Activated T-cell treated with anti-CD3 and anti-CD28 coated beads for 24 hours (primary cell): ENCODE data around the gene DRD1.
A peak's percentile ranks its signal among the peaks of the same experiment; 100 is the strongest.
"Not testable (repeated sequence)": the region's sequence is repeated elsewhere in the genome, so short reads cannot be mapped to it uniquely, and the experiment has no call there.

ENCODE experiments used
- DNase-seq: peaks from one replicate; pipeline ENCODE4 v3.0.0-alpha.2; 2020; ENCODE audit warnings: low read depth

The DRD1 gene

GRCh38 chr5:175467983-175468690 is 24.2 kb upstream of the DRD1 start:
- DNase-seq: no peak

DNA sequence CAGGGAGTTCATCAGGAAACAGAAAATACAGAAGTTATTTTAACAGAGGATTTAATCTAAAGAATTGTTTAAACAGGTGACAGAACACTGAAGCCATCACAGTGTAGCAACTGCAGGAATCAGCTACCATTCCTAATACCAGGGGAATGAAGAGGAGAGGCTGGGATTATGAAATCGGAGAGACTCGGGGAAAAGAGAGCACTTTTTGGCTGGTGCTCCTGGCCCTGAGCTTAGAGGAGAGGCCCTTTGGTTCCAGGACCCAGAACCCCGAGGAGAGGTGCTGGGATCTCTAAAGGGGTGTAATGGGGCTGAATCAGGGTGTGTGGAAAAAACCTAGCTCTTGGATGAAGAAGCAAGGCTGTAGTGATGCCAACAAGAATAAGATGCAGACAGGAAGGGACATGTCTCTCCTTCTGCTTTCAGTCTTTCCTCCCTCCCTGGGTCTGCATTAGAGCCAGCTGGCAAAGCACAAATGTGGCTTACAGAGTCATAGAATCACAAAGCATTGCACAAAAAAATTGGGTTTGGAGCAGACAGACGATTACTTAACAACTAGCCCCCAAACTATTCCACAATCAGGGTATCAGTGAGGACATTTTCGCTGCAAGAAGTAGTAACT is 22.8 kb upstream of the DRD1 start:
- no peak for DNase-seq

DNA sequence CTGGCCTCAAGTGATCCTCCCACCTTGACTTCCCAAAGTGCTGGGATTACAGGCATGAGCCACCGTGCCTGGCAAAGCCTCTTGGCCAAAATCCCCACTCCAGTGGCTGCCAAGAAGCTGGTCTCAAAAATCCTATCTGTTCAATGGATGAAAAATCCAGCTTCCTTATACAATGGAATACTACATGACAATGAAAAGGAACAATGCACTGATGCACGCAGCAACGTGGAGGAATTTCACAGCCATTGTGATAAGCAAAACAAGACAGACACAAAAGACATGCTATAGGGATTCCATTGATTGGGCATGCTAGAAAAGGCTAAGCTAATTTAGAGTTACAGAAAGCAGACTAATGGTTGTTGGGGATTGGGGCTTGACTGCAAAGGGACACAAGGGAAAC is 21.3 kb upstream of the DRD1 start:
- no peak for DNase-seq

- DNase-seq: no peak
These were observed 20.9 kb upstream of the DRD1 start for GRCh38 chr5:175464942-175465233.

DNA sequence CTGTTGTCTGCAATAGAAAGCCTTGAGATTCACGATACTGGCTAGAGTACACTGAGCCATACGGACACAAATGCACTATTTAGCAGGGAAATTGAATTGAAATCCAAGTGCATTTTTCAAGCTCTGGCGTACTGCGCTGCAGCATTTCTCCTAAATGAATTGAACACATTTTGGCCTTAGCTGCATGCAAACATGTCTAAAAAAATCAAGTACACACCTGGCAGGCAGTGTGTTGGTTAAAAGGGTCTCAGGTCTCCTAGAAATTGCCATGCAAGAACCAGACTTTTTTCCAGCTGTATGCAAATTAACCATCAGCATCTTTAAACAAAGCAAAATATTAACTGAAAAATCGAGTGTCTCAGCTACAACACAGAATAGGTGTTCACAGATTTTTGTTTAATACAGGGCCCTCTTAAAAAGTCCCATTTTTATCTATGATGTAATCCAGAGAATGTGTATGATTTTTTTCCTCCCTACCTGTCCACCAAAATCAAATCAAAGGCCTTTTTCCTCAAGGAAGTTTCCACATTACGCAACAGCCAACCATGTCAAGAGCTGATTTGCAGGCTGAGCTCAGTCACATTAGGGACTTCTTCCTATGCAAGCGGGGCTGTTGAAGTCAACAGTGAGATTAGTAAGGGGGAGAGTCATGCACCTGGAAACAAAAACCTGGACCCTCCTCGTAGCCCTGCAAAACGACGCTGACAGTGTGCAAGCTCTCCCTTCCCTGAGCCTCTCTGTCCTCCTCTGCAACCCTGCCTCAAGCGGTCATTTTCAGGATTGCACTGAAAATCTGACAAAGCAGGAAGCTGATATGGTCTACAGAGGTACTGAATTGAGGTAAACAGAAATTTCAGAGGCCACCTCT is 20.3 kb upstream of the DRD1 start:
- peak; percentile 71 for DNase-seq

DNA sequence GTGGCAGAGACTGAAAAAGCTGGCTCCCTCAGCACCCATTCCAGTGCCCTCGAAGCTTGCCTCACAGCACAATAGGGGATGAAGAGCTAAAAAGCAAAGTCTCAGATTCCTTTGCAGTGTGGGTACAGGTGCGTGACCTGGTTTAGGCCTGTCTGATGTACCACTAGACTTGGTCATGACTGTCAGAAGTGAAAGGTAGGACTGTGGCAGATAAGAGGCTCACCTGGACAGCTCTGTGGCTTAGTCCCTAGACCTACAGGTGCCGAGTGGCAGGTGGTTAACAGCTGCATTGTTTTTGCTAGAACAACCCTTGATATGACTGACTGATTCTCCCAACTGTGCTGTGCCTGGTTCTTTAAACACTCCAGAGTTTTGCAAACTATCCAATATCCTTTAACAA is 19.7 kb upstream of the DRD1 start:
- DNase-seq: no peak

- no peak for DNase-seq
These were observed 17.4 kb upstream of the DRD1 start for GRCh38 chr5:175461370-175461769.

DNA sequence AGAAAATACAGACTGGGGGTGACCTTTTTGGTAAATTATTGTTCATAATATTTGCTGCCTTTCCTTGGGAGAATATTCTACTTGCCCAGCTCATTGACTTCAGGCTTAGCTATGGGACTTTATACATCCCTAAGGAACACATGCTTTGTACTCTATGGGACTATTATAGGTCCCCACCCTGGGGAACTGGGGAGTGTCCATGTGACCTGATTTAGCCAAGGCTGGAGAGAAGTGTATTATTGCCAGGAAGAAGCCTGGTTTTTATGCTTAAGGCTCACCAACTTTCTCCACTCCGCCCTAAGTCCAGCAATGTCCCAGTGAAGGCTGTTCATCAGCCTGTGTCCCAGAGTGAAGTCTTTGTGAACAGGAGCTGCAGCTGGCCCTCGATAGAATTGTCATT is 16.6 kb upstream of the DRD1 start:
- no peak for DNase-seq

DNA sequence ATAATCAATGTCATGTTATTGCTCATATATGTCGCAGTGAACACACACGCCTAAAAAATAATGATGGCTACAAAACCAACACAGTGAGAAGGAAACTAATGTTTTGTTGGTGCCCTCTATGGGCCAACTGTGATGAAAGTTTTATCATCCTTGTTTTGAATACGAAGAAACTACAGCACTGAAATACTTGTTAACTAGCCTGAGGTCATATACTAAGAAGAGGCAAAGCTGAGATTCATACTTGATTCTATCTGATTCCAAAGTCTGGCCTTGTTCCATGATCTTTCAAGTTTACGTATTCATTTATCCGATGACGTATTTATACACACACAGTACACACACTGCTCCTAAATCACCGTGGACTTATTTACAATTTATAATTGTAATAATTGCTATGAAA is 16.1 kb upstream of the DRD1 start:
- no peak for DNase-seq

- DNase-seq: no peak
These were observed 13.5 kb upstream of the DRD1 start for GRCh38 chr5:175457466-175457865.

GRCh38 chr5:175456105-175456742 is 12.2 kb upstream of the DRD1 start:
- DNase-seq: no peak

- not testable (repeated sequence) for DNase-seq
These were observed 10.4 kb upstream of the DRD1 start for GRCh38 chr5:175454338-175454737.

DNA sequence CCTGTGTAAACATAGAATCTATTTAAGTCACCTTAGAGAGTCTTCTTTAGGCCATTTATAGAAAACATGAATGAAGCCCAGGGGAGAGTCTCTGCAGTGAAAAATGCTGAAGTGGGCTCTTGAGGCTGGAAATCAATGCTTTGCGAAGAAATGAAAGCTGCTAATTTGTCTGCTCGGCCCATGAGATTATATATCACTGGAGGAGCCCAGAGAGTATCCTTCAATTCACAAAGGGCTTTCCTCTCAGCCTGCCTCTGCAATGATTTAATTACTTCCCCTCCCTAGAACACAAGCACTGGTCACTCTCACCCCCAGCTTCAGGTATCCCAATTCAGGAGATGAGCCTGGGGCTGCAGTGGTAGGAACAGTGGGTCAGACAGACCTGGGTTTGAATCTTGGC is 8.2 kb upstream of the DRD1 start:
- DNase-seq: no peak

GRCh38 chr5:175448276-175448675 is 4.3 kb upstream of the DRD1 start:
- DNase-seq: no peak

GRCh38 chr5:175447571-175447970 is 3.6 kb upstream of the DRD1 start:
- no peak for DNase-seq

DNA sequence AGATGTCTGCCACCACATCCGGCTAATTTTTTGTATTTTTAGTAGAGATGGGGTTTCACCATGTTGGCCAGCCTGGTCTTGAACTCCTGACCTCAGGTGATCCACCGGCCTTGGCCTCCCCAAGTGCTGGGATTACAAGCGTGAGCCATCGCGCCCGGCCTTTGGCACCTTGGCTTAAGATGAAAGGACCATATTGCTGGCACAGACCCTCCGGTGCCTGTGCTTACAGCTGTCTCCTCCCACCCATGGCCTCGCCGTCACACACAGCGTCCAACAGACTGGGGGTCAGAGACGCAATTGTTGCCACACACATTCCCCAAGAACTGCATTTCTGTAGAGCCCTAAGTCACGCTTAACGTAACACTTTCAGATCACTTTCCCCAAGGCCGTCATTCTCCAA is 2.4 kb upstream of the DRD1 start:
- not testable (repeated sequence) for DNase-seq

- DNase-seq: no peak
These were observed 999 bp upstream of the DRD1 start for GRCh38 chr5:175444905-175445456.

DNA sequence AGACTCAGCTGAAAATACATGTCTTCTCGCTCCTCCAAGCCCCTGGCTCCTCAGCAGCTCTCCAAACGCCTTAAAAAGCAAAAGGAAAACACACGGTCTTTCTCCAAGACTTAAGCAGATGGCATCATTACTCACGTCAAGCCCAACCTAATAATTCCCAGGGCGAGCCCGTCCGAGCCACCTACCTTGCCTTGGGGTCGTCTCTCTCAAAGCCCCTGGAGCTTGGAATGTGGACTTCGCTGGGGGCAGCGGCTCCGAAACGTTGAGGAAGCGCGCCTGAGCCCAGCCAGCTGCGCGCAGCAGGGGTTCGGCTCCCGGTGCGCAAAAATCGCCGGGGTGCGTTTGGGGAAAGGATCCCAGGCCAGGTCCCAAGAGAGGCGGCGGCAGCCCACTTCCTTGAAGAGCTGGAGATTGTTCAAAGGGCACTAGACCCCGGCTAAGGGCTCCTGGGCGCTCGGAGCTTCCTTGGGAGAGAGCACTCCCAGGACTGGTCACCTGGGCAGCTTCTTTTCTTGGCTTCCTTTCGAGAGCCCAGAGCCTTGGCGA is 395 bp downstream of the DRD1 start:
- no peak for DNase-seq

- DNase-seq: no peak
These were observed 5.6 kb downstream of the DRD1 start for GRCh38 chr5:175438234-175438857.

DNA sequence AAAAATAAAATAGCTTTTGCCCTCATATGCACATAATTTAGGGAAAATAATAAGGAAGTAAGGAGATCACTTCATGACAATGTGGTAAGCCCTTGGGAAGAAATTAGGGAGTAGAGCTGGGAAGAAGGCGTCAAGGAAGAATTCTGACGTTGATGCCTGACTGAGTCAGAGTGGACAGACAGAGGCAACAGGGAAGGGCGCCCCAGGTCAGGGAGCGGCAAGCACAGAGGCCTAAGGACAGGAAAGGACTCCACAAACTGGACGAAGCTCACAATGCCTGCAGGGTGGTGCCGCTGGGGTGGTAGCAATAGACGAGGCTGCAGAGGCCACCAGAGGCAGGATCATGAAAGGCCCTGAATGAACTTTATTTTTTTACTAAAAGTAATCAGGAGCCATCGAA is 7.6 kb downstream of the DRD1 start:
- DNase-seq: no peak

- DNase-seq: no peak
These were observed 9.2 kb downstream of the DRD1 start for GRCh38 chr5:175434800-175435199.

DNA sequence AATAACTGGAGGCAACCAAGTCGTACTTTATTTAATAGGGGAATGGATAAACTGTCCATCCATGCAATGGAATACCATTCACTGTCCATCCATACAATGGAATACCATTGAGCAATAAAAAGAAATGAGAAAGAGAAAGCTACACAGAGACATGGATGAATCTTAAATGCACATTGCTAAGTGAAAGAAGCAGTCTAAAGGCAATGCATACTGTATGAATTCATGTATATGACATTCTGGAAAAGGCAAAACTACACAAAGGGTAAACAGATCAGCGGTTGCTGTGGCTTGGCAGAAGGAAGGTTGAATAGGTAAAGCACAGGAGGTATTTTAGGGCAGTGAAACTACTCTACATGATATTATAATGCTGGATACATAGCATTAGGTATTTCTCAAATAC is 16.2 kb downstream of the DRD1 start:
- no peak for DNase-seq
